GM18867 (cell line): ENCODE data around the gene TLR6.

Source experiments
- ATAC-seq: cut with Tn5 transposase; IDR thresholded peaks from one replicate; pipeline ENCODE4 v1.9.1; 2021; ENCODE audit warnings: mild to moderate bottlenecking, moderate library complexity; ENCODE audit not compliant: unreplicated experiment

TLR6 gene

DNA sequence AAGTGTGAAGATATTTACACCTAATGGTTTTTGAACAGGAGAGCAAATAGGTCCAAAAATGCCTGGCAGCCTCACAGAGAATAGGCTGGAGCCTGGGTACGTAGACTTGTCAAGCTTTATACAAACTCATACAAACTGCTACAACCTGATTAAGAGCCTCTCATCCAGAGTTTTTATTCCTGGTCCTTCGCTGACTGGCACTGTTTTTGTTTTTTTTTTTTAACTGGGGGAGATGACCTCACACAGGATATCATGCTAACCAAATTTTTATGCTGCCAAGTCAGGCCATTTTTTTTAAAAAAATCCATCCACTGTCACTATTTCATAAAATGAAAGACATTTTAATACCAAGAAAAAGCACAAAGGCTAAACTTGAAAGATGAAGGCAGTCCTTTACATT lies 12.9 kb upstream of the TLR6 start:
- ATAC-seq, result no peak

DNA sequence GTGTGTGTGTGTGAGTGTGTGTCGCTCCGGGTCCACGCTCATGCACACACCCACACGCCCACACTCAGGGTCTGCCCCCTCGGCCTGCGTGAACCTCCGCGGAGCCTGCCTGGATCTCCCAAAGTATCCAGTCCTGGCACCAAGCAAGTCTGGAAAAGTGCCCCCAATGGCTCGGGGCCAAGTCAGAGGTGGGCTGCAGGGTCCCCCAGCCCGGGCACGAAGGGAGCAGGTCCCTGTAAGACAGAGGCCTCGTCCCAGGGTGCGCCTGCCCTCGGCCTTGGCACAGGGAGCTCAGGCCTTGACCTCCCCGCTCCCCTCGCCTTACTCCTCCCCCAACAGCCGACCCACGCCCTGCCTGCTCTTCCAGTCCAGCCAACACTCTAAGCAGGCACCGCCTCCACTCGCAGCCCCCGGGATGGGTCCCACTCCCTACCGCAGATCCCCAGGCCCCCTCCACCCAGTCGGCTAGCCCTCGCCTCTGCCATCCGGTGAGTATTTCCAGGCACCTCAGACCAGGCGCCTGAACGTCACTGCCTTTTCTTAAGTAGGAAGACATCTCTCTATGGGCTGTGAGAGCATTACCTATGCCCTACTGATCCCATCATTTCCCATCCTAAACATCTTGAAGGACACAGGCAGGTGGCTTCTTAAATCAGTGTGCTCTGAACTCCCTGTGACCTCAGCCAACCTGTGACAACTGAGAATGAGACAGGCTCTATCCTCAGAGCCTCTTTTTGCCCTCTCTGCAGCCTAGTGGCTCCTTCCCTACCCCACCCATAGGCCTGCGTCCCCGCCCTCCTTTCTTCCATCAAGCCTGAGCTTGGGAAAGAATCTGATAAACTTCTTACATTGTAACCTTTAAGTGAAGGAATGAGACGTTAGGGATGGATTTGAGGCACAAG lies 11.7 kb upstream of the TLR6 start:
- ATAC-seq, result no peak

DNA sequence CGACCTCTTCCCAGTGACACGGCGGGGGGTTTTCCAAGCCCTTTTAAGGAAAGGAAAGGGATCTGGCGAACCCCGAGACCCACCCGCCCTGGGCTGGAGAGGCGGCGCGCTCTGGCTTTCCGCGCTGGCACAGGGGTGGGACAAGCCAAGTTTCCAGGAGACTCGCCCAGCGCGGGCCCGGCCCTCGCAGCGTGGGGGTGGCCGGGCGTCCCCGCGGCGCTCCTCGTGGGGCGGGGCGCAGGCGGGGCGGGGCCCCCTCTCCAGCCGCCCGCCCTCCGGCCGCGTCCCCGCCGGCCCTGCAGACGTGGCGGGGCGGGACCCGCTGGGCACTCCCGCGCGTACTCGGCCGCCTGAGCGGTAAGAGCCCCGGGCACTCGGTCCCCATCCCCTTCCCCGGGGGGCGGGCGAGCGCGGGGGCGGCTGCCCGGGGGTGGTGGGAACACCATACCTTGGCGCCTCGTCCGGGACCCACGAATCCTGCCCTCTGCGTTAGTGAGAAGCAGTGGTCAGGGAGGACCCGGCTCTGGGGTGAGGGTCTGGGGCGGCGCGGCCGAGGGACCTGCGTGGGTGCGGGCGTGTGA lies 11.0 kb upstream of the TLR6 start, which contains the start of gene FAM114A1:
FAM114A1 (plus strand) TSS at position 329 of the 581 bp plus-strand sequence. CDS start 10,273 bp downstream, outside the sequence.
- ATAC-seq, result peak; percentile 93

DNA sequence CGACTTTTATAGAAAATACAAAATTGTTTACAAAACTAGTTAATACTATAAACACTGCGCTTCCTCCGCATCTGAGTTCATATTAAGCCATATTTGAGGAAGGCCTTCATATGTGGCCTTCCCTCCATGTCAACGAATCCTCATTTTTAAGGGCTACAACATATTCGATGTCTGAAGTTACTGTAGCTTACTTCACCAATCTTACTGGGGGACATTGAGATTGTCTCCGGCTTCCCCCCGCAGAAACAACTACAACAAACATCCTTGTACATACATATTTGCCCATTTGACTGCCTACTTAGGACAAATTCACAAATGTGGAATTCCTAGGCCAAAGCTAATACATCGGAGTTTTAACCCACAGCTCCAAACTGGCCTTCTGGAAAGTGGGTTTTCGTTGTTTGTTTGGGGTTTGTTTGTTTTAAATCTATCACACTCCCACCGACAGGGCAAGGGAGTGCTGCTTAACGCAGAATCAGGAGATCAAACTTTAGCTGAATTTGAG lies 10.4 kb upstream of the TLR6 start:
- ATAC-seq, result no peak

DNA sequence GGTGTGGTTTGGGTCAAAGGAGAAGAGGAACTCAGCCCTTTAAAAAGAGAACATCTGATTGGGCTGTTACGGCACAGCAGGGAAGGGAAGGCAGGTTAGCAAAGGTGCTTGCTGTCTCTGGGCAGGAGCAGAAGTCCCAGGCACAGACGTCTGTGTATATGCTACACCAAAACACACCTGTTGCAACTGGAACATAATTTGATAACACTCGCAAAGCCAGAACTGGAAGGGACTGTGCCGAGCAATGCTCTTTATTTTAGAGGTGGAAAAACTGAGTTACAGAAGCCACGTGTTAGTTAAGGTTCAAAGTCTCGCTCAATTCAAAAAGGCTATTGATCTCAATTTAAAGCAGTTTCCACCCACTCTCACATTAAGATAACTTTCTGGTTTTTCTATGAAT lies 8.8 kb upstream of the TLR6 start:
- ATAC-seq, result no peak

DNA sequence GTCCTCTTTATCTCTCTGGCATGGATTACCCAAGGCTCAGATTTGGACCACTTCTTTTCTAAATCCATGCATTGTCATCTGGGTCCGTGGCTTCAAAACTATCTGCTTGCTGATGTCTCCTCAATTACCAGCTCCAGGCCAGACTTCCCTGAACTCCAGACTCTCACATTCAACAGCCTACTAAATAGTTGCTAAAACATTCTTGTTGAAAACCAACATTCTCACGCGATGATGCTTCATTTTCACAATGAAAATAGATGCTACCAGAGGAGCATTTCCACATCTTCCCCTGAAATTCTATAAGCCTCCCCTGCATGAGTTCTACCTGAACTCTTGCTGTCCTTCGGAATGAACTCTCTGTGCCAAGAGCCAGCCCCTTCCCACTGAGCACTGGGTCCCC lies 5.2 kb upstream of the TLR6 start:
- no peak for ATAC-seq

DNA sequence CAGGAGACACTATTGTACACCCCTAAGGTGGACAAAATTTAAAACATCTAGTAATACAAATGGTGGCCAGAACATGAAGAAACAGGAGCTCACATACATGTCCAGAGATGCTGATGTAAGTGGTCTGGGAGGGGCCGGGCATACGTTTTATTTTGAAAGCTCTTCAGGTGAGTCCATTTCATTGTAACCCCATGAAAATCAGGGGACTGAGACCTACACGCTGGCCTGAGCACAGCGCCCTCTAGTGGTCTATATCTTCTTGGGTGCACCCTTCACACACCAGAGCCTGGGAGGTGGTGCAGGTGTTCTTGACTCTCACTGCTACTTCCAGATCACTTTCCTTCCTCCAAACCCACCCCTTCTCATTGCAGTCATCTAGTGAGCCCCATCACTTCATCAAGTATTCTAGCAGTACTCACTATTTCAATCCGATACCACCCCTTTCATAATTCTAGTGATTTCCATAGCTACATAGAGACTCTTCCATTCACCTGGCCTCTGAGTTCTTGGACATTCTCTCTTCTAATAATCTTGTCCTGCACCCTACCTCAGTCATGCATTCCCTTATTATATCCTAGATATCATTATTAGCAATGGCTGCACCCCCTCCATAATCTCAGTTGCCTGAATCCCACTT lies 4.3 kb upstream of the TLR6 start:
- peak; percentile 56 for ATAC-seq

DNA sequence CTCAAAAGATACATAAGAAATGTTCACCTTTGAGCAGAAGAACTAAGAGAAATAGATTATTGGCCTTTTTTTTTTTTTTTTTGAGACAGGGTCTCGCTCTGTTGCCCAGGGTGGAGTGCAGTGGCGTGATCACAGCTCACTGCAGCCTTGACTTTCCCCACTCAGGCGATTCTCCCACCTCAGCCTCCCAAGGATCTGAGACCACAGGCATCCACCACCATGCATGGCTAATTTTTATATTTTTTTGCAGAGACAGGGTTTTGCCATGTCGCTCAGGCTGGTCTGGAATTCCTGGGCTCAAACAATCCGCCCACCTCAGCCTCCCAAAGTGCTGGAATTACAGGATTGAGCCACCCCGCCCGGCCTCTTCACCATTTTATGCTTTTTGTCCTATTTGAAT lies 2.9 kb upstream of the TLR6 start:
- ATAC-seq, result no peak

DNA sequence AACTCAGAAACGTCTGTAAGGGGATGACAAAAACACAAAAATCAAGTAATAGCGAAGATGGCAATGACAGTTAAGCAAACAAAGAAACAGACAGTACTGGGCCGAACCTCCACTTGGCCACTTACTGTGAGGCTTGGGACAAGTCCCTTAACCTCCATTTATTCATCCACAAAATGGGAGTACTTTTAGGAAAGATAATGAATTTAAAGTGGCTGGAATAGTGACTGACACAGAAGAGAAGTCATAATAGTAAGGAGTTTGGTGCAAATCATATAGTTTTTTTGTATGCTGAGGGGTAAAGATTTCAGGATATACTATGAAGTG lies 1.4 kb upstream of the TLR6 start:
- ATAC-seq, result no peak

DNA sequence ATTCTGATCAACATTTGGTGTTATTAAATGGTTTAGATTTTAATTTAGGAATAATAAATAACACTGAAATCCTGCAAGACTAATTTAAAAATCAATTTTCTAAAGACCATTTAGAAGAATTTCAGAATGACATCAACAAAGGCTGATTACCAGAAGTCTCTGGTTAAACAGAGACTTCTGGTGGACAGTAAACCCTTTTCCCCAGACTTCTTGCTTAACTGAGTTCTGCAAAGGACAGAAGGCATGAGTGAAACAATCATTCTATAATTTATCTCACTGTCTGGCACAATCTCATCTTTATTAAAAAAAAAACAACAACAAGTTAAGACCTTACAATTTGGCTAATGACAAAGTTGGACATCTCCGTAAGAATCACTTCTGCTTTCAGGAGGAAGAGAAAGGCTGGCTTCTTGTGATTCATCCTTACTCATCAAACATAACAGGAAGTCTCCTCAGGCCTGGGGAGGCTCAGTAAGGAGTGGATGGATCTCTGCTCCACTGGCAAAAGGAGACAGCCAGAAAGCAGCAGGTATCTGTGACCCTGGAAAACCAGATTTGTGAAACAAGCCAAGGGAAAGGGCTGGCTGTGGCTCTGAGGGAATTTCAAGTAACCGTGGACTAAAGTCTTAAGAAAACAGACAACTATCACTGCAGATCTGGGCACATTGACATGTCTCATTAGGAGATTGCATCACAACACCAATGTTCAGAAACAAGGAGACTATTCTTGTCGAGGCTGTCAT lies 908 bp upstream of the TLR6 start:
- ATAC-seq, result peak; percentile 53

DNA sequence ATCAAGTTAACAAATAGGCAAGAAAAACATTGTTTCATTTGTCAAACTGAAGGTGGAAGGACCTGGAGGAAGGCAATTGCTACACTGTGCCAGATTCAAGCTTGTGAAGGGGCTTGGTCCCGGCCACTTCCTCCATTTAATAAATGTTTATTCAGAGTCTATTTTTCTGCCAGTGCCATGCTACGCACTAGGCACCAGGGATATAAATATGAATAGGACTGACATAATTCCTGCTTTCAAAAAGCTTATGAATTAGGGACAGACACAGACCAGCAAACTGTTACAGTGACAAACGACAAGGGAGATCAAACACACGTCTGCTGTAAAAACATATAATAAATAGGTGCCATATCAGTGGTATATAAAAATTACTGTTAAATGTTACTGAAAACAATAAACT lies 571 bp downstream of the TLR6 start:
- no peak for ATAC-seq

DNA sequence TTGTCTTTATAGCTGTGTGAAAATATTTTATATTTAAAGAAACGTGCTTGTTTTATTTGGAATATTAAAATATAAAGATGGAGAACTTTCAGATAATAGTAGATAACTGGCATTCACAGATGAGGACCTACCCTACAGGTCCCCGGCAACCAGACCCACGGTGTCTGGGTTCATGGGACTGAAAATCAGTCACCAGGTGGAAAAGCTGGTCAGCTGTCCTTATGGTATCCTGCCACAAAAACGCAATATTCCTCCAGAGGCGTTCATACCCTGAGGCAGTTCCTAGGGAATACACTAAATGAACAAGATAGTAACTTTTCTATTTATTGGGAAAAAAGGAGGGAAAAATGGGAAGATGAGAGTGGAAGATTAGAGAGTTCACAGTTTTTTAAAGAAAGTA lies 1.2 kb downstream of the TLR6 start:
- ATAC-seq, result no peak

DNA sequence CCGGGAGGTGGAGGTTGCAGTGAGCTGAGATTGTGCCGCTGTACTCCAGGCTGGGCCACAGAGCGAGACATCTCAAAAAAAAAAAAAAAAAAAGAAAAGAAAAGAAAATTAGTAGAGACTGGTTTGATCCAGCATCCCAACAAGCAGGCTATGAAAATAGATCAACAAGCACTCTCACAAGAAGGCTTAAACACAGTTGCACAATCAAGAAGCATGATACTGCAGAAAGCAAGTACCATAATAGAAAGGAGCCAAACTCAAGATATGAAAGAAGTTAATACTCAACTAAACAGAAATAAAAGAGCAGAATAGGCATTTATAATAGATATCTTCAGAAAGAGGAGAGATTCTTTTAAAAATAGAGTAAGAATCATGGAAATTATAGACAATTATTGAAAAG lies 10.6 kb downstream of the TLR6 start:
- ATAC-seq, result no peak

DNA sequence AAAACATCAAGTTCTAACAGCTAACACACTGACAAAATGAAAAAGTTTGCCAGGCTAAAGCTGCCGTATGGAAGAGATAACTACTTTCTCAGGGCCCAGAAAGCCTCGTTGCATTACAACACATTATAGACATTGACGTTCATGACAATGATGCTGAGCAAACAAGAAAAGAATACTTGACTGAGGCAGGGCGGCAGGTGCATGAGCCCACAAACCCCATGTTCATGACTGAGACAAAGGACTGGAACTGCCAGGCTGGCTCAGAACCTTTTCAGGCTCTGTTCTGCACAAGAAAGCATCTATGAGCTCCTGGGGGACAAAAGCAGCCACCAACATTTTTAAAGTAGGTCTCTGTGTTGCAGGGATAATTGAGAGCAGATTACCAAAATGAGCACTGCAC lies 13.6 kb downstream of the TLR6 start:
- no peak for ATAC-seq

DNA sequence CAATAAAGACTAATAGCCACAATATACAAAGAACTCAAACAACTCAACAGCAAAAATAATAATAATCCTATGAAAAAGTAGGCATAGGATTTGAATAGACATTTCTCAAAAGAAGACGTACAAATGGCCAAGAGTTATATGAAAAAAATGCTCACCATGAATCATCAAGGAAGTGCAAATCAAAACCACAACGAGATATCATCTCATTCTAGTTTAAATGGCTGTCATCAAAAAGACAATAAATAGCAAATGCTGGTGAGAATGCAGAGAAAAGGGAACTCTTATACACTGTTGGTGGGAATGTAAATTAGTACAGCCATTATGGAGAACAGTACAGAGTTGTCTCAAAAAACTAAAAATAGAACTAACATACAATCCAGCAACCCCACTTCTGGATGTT lies 18.8 kb downstream of the TLR6 start:
- no peak for ATAC-seq

DNA sequence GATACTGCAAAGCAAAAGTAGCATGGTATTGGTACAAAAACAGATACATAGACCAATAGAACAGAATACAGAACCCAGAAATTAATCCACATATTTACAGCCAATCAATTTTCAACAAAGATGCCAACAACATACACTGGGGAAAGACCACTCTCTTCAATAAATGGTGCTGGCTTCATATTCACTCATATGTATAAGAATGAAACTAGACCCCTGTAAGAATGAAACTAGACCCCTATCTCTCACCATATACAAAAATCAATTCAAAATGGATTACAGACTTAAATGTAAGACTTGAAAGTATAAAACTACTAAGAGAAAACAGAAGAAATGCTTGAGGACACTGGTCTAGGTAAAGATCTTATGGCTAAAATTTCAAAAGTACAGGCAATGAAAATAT lies 19.3 kb downstream of the TLR6 start:
- ATAC-seq, result no peak

DNA sequence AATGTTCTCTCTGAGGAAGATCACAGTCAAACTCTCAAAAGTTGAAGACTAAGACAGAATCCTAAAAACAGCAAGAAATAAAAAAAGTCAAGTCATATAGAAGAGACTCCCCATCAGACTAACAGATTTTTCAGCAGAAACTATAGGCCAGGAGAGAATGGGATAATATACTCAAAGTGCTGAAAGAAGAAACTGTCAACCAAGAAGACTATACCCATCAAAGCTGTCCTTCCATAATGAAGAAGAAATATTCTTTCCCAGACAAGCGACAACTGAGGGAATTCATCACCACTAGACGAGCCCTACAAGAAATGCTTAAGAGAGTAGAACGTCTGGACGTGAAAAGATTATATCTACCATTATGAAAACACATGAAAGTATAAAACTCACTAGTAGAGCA lies 22.0 kb downstream of the TLR6 start:
- ATAC-seq, result no peak

DNA sequence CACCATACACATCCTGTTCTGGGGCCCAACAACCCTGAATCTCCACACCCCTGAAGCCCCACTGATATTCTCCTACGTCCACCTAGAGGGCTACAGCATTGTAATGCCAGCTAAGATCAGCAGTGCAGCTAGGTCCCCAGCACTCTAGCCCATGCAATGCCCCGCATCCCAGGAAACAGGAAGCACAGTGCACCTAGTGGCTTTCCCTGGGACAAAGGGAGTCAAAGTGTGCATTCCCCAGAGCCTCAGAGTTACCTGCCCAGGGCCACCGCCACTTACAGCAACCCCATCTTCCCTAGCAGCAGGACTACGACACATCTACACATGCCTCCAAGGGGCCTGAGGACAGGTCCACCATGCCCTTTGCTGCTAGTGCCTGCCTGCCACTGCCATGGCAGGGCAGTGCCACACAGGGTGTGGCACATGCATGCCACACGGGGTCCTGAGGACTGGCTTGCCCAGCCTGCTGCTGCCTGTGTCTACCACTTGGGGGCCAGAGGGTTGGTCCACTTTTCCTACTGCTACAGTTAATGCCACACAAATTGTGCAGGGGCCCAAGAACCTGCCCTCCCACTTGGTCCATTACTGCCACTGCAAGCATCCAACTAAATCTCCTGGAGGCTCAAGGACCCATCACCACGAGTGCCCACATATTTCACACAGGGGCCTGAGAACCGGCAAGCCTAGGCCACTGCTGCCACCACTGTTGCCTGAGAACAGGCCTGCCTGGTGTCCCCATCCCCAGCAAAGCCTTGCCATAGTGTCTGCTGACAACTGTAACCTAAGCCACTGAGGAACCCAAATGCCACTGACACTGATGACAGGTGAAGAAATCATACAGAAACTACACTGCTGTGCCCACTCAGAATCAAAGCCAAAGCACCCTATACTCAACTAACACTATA lies 23.7 kb downstream of the TLR6 start:
- no peak for ATAC-seq

DNA sequence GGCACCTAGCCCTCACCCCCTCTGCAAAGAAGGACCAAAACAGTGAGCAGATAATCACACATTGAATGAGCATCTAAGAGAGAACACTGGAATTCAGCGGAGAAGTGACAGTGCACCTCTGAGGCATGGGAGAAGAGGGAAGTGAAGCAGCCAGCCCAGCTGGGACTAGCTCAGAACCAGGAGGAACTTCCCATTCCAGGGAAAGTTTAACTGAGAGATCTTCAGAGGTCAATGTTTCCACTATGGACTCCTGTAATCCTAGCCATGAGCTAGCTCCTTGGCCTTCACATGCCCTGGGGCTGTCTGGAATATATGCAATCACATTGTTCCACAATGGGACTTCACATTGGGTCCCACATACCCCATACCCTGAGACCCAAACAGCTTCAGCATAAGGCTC lies 24.4 kb downstream of the TLR6 start:
- no peak for ATAC-seq

DNA sequence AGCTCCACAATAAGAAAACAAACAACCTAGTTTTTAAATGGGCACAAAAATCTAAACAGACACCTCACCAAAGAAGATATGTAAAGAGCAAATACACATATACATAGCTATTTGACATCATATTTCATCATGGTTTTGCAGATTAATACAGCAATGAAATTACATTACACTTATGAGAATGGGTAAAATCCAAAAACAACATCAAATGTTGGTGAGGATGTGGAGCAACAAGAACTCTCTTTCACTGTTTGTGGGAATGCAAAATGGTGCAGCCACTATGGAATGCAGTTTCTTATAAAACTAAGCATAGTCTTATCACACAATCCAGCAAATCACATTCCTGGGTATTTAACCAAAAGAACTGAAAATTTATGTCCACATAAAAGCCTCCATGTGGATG lies 25.0 kb downstream of the TLR6 start:
- ATAC-seq, result no peak
